Melanocyte of skin (primary cell): ENCODE data around the gene PGAP3. TPM values are rescaled to one million over a fixed set of nuclear protein-coding genes. Genes with fewer than 3 reads are reported as not detected.

ENCODE experiments used
- small RNA-seq, 2 donors: library from RNA; depleted of rRNA; stranded (forward); fragments of <200 nt; gene quantifications; one replicate each; pipeline ENCODE3, GENCODE V24; 2012
- total RNA-seq, 2 donors: library from RNA; depleted of rRNA; stranded (reverse); fragments of >200 nt; gene quantifications; 2 replicates each; pipeline ENCODE4 v1.2.3, GENCODE V29; 2012

Gene PGAP3, protein sequence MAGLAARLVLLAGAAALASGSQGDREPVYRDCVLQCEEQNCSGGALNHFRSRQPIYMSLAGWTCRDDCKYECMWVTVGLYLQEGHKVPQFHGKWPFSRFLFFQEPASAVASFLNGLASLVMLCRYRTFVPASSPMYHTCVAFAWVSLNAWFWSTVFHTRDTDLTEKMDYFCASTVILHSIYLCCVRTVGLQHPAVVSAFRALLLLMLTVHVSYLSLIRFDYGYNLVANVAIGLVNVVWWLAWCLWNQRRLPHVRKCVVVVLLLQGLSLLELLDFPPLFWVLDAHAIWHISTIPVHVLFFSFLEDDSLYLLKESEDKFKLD
- total RNA-seq = 1 to 10 TPM; 4.0 to 8.3 TPM

GRCh38 chr17:39687546-39688474 is at the start of gene PGAP3:
Gene PGAP3, minus strand, starts transcription at chr17:39688057. Its CDS starts 43 bp downstream, at chr17:39688014.

GRCh38 chr17:39730095-39730921 is 42.5 kb upstream of the PGAP3 start, which contains the start of gene MIEN1:
Gene MIEN1, minus strand, starts transcription at chr17:39730532. Its CDS starts 37 bp downstream, at chr17:39730495.

DNA sequence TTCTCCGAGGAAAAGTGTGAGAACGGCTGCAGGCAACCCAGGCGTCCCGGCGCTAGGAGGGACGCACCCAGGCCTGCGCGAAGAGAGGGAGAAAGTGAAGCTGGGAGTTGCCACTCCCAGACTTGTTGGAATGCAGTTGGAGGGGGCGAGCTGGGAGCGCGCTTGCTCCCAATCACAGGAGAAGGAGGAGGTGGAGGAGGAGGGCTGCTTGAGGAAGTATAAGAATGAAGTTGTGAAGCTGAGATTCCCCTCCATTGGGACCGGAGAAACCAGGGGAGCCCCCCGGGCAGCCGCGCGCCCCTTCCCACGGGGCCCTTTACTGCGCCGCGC is 11.9 kb upstream of the PGAP3 start, which contains the start of gene ERBB2:
Gene ERBB2 (plus strand): TSS at position 247 of the 330 bp plus-strand sequence. CDS start 175 bp downstream, outside the sequence.

GRCh38 chr17:39667945-39668924 is 19.6 kb downstream of the PGAP3 start, which contains the start of gene PNMT:
Gene PNMT, plus strand, starts transcription at chr17:39668453. Its CDS starts 23 bp downstream, at chr17:39668476.

GRCh38 chr17:39664581-39665561 is 23.0 kb downstream of the PGAP3 start, which contains the start of gene TCAP:
Gene TCAP, plus strand, starts transcription at chr17:39665349. Its CDS starts 11 bp downstream, at chr17:39665360.

GRCh38 chr17:39636927-39637736 is 50.7 kb downstream of the PGAP3 start, which contains the start of gene STARD3:
Gene STARD3, plus strand, starts transcription at chr17:39637144. Its CDS starts 16,388 bp downstream, at chr17:39653532.

GRCh38 chr17:39626171-39627046 is 61.4 kb downstream of the PGAP3 start, which contains the start of gene PPP1R1B:
Gene PPP1R1B, plus strand, starts transcription at chr17:39626952. Its CDS starts 441 bp downstream, at chr17:39627393.

Small RNA genes within 50 kb of the gene (small RNA-seq; reads per million reads assigned to genes)
- 0 reads per million in 2 donors for gene MIR4728

Other genes with a start within 250 kb of the PGAP3 start
- 10 to 100 TPM; 23.4 to 30.6 TPM for gene MED1, start 236.8 kb downstream of the PGAP3 start, total RNA-seq
- 10 to 100 TPM; 37.9 to 44.0 TPM for gene CDK12, start 226.6 kb downstream of the PGAP3 start, total RNA-seq
- gene NEUROD2, start 80.1 kb downstream of the PGAP3 start, total RNA-seq = not detected
- not detected for gene PPP1R1B, start 61.1 kb downstream of the PGAP3 start, total RNA-seq
- gene STARD3, start 50.9 kb downstream of the PGAP3 start, total RNA-seq = 10 to 100 TPM; 37.2 to 39.3 TPM
- gene TCAP, start 22.7 kb downstream of the PGAP3 start, total RNA-seq = under 1 TPM; 0.33 to 0.34 TPM
- not detected for gene PNMT, start 19.6 kb downstream of the PGAP3 start, total RNA-seq
- gene ERBB2, start 12.0 kb upstream of the PGAP3 start, total RNA-seq = 10 to 100 TPM; 29.0 to 32.7 TPM
- 10 to 100 TPM; 19.6 to 26.8 TPM for gene MIEN1, start 42.5 kb upstream of the PGAP3 start, total RNA-seq
- under 1 TPM in 1 of 2 donors, not detected in 1; 0.33 TPM for gene GRB7, start 49.9 kb upstream of the PGAP3 start, total RNA-seq
- not detected for gene IKZF3, start 176.3 kb upstream of the PGAP3 start, total RNA-seq
- gene ZPBP2, start 180.1 kb upstream of the PGAP3 start, total RNA-seq = not detected
- 1 to 10 TPM; 1.7 to 2.0 TPM for gene GSDMB, start 230.6 kb upstream of the PGAP3 start, total RNA-seq
- 10 to 100 TPM; 21.3 to 35.8 TPM for gene ORMDL3, start 239.5 kb upstream of the PGAP3 start, total RNA-seq
- gene LRRC3C, start 239.7 kb upstream of the PGAP3 start, total RNA-seq = not detected